NCI-H82 (cell line): Measurements from ENCODE around the gene CCDC91.
"Not testable (repeated sequence)": the region's sequence is repeated elsewhere in the genome, so short reads cannot be mapped to it uniquely, and the experiment has no call there.

Experiments used
- DNase-seq: peaks from one replicate; lab custom pipeline; 2025; lab: John Stamatoyannopoulos, UW

Gene CCDC91

GRCh38 chr12:28459481-28459880 lies 269.2 kb downstream of the CCDC91 start:
- DNase-seq, result no peak

- DNase-seq, result no peak
Observed at GRCh38 chr12:28460420-28461130, 270.3 kb downstream of the CCDC91 start.

GRCh38 chr12:28463396-28463795 lies 273.1 kb downstream of the CCDC91 start:
- DNase-seq, result no peak

- DNase-seq, result not testable (repeated sequence)
Observed at GRCh38 chr12:28471762-28472161, 281.5 kb downstream of the CCDC91 start.

- not testable (repeated sequence) for DNase-seq
Observed at GRCh38 chr12:28476206-28476605, 285.9 kb downstream of the CCDC91 start.

- DNase-seq, result not testable (repeated sequence)
Observed at GRCh38 chr12:28479097-28479496, 288.8 kb downstream of the CCDC91 start.

GRCh38 chr12:28479683-28480082 lies 289.4 kb downstream of the CCDC91 start:
- no peak for DNase-seq

GRCh38 chr12:28484156-28484555 lies 293.9 kb downstream of the CCDC91 start:
- DNase-seq, result no peak

GRCh38 chr12:28486521-28486920 lies 296.3 kb downstream of the CCDC91 start:
- no peak for DNase-seq

GRCh38 chr12:28489246-28489645 lies 299.0 kb downstream of the CCDC91 start:
- DNase-seq, result no peak

GRCh38 chr12:28497889-28498411 lies 307.7 kb downstream of the CCDC91 start:
- DNase-seq, result no peak

- DNase-seq, result no peak
Observed at GRCh38 chr12:28498850-28499249, 308.6 kb downstream of the CCDC91 start.

GRCh38 chr12:28500373-28501024 lies 310.2 kb downstream of the CCDC91 start:
- no peak for DNase-seq

GRCh38 chr12:28506271-28506670 lies 316.0 kb downstream of the CCDC91 start:
- DNase-seq, result no peak

- peak; percentile 72 for DNase-seq
Observed at GRCh38 chr12:28507033-28507432, 316.8 kb downstream of the CCDC91 start.

GRCh38 chr12:28507867-28508266 lies 317.6 kb downstream of the CCDC91 start:
- peak; percentile 25 for DNase-seq

GRCh38 chr12:28512406-28512805 lies 322.1 kb downstream of the CCDC91 start:
- DNase-seq, result no peak

GRCh38 chr12:28512876-28513275 lies 322.6 kb downstream of the CCDC91 start:
- DNase-seq, result no peak

GRCh38 chr12:28513983-28514382 lies 323.7 kb downstream of the CCDC91 start:
- DNase-seq, result no peak

GRCh38 chr12:28517101-28517500 lies 326.8 kb downstream of the CCDC91 start:
- DNase-seq, result no peak

- DNase-seq, result no peak
Observed at GRCh38 chr12:28527631-28528249, 337.5 kb downstream of the CCDC91 start.

GRCh38 chr12:28535216-28535615 lies 345.0 kb downstream of the CCDC91 start:
- no peak for DNase-seq

GRCh38 chr12:28536088-28536487 lies 345.8 kb downstream of the CCDC91 start:
- DNase-seq, result no peak
